Fibroblast of skin of right biceps (primary cell): ENCODE data around the gene BFSP1.

Experiments used
- DNase-seq: peaks from one replicate; pipeline ENCODE4 v3.0.0-alpha.2; 2013

The BFSP1 gene

DNA sequence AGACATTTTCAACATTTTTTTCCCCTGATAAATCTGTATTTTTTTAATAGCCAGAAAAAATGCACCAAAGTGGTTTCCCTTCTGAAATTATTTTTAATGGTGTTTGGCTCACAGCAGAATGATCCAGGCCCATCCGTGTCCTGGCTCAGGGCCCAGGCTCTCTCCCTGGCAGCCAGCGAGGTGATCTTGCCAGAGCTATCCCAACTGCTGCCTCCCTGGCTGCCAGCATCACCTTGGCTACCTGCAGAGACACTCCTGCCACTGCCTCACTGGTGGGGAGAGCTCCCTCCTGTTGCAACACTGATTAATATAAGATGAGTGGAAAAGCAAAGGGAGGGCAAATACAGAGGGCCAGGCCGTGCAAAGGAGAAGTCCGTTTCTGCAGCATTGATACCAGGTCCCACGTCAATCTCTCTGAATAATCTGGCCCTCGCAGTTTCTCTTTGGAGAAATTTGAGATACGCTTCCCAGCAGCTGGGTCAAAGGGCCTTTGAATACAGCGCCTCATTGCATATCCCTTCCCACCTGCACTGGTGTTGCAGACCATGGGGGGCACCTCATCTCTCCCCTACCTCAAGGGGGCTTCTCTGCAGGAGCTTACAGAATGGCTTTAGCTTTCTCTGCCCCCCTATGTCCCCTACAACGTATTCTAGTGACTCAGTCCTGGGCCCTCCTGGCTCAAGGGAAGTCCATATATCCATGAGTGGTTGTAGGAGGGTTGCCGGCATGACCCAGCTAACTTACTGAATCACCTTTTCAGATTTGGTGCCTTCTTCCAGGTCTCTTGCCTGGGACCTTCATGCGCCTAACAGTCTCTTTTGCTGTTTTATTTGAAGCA, 25.9 kb upstream of the BFSP1 start:
- peak; percentile 67 for DNase-seq

DNA sequence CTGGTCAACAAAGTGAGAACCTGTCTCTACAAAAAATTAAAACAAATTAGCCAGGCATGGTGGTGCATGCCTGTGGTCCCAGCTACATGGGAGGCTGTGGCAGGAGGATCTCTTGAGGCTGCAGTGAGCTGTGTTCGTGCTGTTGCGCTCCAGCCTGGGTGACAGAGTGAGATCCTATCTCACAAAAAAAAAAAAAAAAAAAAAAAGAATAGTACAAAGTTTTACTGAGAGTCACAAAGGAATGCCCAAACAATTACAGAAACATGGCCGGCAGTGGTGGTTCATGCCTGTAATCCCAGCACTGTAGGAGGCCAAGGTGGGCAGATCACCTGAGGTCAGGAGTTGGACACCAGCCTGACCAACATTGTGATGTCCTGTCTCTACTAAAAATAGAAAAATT, 23.9 kb upstream of the BFSP1 start:
- DNase-seq, result no peak

DNA sequence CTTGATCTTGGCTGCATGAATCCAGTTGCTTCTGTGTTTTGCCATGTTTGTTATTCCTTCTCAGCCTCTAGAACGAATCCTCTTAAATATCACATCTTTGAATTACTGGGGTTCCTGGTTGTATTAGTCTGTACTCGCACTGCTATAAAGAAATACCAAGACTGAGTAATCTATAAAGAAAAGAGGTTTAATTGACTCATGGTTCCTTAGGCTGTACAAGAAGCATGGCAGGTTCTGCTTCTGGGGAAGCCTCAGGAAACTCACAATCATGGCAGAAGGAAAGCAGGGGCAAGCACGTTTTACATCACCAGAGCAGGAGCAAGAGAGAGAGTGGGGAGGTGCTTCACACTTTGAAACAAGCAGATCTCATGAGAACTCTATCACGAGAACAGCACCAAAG, 18.0 kb upstream of the BFSP1 start:
- DNase-seq, result no peak

DNA sequence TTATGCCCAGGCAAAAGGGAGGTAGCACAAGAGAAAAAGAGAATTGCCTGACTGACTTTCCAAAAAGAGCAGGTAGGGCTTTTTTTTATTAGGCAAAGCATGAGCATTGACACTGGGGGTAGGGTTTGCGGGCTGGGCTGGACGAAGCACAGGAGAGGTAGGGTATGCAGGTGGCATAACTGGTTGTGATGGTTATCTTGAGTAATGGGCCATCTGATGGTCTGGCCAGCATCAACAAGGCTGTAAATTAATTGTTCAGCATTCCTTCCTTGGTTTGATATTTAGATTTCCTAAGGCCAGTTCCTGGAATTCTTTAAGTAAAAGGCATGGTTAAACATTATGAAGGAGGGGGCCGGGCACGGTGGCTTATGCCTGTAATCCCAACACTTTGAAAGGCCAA, 13.9 kb upstream of the BFSP1 start:
- DNase-seq, result no peak

DNA sequence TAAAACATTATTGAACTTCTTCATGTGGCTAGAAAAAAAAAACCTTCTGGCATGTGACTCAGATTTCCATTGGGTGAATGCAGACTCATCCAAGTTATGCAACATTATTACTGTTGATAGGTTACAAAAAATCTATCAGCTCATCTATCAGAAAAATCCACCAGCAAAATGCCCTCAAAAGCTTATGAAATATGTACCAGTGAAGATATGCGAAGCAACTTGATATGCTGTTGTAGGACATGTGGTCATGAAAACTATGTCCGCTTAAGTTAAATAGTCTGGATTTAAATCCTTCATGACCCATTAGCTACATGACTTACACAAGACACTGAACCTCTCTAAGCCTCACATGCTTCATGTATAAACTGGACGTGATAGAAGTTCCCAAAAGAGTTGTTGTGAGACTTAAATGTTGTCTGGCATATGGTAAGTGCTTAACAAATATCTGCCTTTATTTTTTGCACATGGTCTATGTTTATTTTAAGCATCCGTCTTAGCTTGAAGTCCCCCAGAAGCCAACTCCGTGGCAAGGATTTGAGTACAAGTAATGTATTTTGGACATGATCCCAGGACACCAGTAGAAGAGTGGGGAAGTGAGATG, 12.5 kb upstream of the BFSP1 start:
- peak; percentile 86 for DNase-seq

DNA sequence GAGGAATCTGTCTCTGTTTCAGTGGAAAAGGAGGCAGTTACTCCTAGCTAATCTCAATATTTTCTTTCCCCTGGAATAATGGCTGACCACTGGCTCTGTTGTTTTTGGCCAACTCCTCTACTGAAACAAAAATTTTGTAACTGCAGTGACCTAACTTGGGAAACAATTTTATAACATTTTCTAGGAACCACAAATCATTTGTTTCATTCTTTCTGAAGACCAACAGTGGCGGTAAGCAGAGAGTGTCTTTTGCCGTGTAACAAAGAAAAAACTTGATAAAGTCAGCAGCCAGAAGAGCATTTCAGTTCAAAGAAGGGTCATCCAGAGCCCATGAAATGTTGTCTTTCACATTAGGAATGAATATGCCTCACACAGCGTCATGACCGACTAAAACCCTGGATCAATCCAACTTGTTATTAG, 11.8 kb upstream of the BFSP1 start:
- DNase-seq, result peak; percentile 93

DNA sequence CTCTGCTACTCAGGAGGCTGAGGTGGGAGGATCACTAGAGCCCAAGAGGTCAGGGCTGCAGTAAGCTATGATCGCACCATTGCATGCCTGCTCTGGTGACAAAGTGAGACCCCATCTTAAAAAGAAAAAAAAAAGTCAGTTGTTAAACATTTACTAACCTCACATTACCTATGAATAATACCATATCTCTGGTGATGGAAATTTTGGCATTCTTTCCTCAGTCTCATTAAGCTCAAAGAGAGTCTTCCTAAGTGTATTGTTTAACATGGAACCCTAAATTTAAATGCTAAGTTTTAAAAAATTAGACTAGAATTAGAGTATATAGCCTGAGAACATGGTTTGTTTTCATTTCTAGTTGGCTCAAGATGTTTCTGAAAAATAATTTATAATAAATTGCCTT, 11.3 kb upstream of the BFSP1 start:
- peak; percentile 19 for DNase-seq

DNA sequence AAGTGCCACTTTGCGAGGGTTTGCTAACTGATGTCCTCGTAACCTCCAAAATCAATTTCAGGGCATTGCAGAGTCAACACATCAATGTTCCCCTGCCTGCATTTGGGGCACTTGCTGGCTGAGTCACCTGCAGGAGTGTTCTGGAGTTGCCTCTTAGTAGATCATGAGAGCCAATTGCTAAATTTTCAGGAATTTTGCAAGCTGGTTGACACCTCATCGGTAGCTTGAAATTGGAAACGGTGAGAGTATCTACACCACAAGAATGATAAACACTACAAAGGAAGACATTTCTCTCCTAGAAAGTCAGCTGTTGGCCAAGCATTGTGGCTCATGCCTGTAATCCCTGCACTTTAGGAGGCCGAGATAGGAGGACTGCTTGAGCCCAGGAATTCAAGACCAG, 10.8 kb upstream of the BFSP1 start:
- peak; percentile 84 for DNase-seq

DNA sequence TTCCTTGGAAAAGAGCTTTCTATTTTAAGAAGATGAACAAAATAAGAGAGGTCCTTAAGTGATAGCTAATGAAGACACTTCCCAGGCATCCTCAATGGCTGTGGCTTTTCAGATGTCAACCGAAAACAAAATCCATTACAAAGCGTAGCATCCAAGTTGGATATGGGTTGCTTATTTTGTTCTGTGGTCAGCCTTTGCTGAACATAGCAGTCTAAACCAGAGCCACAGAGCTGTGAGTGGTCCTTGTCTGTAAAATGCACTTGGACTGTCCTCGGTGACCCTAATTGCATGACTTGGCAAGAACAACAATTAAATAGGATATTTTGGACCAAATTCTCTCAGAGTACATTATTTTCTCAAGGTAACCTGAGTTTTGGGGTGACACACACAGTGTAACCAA, 10.4 kb upstream of the BFSP1 start:
- DNase-seq, result no peak

DNA sequence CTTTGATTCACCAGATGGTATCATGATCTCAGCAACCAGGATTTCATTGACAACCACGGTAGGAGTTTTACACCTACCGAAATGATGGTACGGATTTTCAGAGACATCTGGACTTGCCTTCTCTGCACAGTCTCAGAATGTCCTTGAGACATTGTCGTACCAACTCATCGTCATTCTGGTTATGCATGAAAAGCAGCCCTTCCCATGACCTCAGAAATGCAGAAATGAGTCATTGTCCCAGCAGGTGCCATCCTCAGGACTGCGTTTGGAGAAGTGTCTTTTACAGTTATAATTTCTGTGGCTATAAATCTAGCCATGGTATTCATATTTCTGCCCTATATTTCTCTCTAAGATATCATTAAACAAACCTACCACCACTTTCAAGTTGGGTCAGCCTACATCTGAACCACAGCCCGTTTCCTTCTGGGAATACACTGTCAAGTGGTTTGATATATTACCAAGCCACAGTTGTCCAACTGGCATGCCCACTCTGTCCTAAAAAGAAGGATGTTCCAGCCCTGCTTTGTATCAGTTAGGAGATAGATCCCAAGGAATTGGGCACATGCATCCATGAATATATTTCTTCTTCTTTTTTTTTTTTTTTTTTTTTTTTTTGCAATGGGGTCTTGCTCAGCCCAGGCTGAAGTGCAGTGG, 7.5 kb upstream of the BFSP1 start:
- peak; percentile 20 for DNase-seq

DNA sequence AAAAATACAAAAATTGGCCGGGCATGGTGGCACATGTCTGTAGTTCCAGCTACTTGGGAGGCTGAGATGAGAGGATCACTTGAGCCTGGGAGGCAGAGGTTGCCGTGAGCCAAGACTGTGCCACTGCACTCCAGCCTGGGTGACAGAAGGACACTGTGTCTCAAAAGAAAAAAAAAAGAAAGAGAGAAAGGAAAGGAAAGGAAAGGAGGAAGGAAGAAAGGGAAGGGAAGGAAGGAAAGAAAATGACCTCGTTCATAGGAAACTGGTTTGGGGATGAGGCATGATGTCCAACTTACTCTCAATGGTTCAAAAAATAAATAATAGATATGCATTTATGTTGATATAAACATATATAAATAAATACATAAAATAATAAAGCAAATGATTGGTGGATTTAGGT, 6.8 kb upstream of the BFSP1 start:
- DNase-seq, result no peak

DNA sequence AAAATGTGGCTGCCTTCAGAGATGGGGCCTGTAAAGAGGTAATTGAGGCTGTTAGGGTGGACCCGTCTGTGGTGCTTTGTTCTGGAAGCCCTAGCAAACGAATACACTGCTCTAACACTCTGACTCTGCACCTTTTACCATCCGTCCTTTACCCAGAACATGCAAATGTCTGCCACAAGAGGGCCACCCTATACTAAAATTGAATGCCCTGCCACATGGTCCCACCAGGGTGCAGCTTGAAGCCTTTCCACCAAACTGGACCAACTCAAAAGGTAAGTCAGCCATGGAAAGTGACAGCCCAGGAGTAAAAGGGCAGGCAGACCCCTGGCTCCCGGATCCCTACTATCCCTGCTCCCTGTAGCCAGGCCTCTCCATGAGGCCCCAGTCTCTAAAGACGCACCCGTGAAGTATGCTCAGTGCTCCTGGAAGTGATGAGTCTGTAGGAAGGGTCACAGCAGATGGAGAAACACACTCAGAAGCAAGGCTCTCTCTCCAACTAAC, 5.8 kb upstream of the BFSP1 start:
- DNase-seq, result peak; percentile 76

DNA sequence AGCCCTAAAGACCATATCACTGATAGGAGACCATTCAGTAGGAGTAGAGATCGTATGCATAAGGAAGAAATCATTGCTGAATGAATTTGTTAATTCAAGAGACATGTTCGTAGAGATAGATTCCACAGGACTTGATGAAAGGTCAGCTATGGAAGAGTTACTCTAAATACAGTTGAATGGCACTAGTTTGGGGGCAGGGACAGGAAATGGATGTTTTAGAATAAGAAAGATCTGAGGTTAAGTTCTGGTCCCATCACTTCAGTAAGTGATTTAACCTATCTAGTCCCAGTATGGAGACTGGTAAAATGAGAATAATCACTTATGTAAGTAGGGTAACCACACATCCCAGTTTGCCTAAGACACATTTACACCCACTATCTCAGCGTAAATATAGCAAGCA, 2.9 kb upstream of the BFSP1 start:
- DNase-seq, result no peak

DNA sequence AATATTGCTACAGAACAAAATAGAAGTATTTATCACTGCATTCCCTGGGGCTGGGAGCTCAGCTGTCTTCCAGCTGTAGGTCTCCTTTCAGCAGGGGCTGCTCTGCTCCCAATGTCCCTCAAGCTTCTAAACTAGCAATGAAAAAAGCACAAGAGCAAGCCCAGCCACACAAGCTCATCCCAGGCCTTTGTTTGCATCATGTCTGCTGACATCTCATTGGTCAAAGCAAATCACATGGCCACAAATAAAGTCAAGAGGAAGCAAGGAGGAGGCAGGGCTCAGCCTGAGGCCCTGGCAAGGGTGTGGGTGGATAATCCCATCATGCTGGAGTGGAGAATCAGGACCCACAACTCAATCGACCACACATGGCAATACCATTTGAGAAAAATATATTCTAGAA, 2.2 kb upstream of the BFSP1 start:
- peak; percentile 72 for DNase-seq

DNA sequence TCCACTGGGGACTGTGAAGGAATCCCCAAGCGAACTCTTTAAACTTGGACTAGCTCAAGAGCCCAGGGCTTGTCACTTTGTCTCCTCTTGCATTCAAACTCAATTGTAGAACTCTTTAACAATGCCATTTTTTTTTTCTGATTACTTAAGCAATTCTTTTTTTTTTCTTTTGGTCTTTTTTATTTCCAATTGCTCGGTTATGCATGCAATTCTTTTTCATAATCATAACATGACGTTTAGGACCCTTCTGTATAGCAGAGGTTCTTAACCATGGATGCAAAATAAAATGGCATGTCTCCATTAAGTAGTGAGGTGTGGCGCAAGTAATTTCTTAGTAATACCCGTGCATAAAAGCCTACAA, 466 bp upstream of the BFSP1 start:
- no peak for DNase-seq

DNA sequence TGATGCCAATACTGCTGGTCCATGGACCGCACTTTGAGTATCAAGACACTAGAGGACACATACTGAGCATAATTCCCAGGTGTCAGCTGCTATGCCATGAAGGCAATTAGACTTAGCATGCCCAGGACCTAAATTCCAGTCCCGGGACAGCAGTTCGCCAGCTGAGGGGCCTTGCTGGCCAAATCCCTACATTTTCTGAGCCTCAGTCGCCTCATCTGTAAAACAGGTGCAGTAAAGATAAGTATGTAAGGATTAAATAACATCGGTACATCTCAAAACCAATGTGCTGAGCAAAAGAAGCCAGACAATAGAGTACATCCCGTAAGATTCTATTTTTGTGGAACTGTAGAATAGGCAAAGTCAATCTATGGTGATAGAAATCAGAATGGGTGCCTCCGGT, 1.0 kb downstream of the BFSP1 start:
- DNase-seq, result no peak

DNA sequence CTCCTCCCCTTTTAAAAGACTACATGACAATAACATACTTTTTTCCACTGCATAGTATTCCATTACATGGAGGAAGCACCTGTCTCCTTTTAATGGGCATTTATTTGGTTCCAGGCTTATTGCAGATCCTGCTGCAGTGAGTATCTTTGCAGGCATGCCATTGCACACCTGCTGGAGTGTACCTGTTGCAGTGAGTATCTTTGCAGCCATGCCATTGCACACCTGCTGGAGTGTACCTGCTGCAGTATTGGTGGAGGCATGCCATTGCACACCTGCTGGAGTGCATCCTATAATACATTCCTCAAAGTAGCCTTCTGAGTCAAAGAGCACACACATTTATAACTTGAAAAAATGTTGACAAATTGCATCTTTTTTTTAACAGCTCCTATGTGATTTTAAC, 1.6 kb downstream of the BFSP1 start:
- no peak for DNase-seq

DNA sequence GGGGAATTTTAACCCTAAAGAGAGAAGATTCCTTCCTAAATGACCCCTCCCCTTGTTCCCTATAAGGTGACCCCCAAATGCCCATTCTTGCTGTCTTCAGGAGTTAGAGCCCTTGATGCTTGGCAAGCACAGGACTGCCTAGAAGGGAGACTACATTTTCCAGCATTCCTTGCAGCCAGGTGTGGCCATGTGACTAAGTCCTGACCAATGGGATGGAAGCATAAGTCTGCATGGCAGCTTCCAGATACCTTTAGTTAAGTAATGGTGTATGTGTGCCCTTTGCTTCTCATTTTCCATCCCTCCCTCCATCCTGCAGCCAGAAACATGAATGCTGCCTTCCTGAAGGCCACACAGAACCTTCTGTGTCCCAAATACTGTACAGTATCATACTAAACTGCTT, 5.5 kb downstream of the BFSP1 start:
- peak; percentile 16 for DNase-seq

DNA sequence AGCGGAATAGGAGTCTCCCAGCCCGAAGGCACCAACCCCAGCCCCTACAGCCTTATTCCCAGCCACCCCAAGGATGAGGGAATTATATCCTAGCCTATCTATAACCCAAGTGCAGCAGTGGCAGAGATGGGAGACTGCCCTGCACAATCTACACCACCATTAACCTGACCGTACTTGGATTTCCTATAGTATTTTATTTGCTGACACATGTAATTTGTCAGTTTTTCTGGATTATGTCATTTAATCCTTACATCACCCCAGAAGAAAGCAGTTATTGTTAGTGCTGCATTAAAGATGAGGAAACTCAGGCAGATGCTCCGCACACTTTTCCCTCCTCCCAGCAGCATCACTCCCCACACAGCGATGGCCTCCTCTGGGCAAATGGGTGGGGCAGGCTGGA, 6.0 kb downstream of the BFSP1 start:
- no peak for DNase-seq

DNA sequence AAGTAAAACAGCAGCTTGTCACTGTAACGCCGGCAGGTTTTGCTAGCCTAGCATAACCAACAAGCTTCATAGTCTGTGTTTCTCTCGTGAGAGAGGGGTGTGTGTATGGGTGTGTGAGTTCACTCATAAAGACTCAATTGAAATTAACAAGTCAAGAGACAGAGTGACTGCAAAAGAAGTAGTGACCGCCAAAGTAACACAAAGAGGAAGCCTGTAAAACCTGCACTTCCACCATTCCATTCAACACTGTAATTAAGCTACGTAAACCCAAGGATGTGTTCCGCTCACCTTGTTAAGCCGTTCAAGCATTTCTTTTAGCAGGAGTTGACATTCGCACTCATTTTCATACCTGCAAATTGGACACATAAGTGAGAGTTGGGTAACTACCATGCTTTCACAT, 6.6 kb downstream of the BFSP1 start:
- DNase-seq, result no peak

DNA sequence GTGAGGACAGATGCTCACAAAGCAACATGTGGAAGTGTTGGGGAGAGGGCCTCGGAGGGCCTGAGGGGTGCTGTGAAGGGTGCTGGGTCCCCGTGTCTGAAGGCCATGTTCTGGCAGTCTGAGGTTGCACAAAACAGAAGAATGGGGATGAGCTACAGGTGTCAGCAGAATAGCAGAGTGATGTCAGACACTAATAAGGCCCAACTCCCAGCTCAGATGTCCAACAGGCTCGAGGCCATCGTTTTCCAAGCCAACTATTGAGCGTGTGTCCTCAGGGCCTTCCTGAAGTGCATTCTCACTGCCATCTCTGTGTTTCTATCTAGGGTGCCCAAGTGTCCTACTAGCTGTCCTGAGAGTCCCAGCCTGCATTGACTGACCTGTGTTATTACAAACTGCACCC, 7.9 kb downstream of the BFSP1 start:
- DNase-seq, result no peak

DNA sequence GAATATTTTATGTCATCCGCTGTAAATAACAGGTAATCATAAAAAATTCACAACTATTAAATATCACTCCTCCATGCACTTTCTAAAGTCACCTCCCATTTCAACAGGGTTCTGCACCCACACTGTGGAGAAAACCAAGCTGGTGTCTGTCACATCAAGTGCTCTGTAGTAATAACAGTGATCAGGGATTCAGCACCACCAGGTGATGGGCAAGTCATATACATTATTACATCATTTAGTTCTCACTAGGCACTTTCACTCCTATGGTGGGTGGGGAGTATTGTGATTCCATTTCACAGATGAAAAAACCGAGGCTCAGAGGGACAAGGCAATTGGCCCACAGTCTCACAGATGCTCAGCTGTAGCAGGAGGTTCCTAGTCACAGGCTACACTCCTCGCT, 8.7 kb downstream of the BFSP1 start:
- DNase-seq, result no peak

DNA sequence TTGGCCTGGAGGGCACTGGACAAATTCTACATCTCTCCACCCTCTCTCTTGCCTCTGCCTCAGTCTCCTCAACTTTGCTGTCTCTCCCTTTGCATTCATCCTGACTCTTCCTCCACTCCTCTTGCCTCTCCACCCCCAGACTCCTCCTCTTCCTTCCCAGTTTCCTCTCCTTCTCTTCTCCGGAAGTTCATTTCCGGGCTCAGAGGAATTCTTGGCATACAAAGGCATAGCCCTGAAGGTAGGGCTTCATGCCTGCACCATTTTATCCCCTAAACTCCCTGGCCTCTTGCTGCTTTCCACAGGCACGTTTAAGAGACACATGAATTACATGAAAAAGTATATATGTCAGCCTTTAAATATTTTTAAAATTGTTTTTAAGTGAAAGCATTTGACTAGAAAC, 10.6 kb downstream of the BFSP1 start:
- DNase-seq, result peak; percentile 21

DNA sequence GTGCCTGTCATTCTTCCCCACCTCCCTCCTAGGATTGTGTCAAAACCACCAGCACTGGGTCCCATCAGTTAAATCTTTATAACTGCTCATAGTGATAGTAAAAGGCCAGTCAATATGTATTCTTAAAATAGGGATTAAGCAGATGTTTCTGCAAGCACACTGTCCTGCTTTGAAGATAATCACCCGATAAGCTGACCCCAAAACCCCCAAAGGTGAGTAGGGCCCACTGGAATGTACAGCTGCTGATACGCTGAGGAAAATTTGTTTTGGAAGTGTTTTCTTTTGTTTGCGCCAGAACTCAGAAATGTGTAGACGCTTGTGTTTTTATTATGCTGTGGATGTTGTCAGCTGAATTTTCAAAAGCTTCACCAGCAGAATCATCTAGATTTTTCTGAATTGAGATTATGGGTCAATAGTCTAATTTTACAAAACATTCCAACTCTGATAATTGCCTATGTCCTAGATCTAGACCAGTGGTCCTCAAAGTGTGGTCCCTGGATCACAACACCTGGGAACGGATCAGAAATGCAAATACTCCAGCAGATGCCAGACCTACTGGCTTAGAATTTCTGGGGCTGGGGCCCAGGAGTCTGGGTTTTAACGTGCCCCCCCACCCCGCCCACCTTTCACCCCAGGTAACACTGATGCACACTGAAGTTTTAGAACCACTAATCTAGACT, 11.4 kb downstream of the BFSP1 start:
- DNase-seq, result no peak
